IgD-negative memory B cell (primary cell): ENCODE data around the gene CFAP206. TPM values are rescaled to one million over a fixed set of nuclear protein-coding genes. Genes with fewer than 3 reads are reported as not detected.
"Not testable (repeated sequence)": the region's sequence is repeated elsewhere in the genome, so short reads cannot be mapped to it uniquely, and the experiment has no call there.

Experiments
- H3K27ac Mint-ChIP-seq, 3 donors: one replicate each; pipeline ENCODE4 v1.8.0; 2020 to 2022; ENCODE audit warnings: mild to moderate bottlenecking in 3 of 3, mixed read lengths in 3 of 3, moderate library complexity in 1 of 3
- H3K27me3 Mint-ChIP-seq: one replicate; pipeline ENCODE4 v1.8.0; 2021; ENCODE audit warnings: mixed read lengths
- H3K36me3 Mint-ChIP-seq: one replicate; pipeline ENCODE4 v1.8.0; 2020; ENCODE audit warnings: mild to moderate bottlenecking, mixed read lengths
- H3K4me1 Mint-ChIP-seq, 3 donors: one replicate each; pipeline ENCODE4 v1.8.0; 2020 to 2022; ENCODE audit warnings: mixed read lengths in 3 of 3, mild to moderate bottlenecking in 1 of 3
- H3K4me3 Mint-ChIP-seq, 4 donors: one replicate each; pipeline ENCODE4 v1.8.0; 2020 to 2022; ENCODE audit warnings: mild to moderate bottlenecking in 4 of 4, mixed read lengths in 4 of 4, moderate library complexity in 3 of 4
- H3K9me3 Mint-ChIP-seq, 3 donors: one replicate each; pipeline ENCODE4 v1.8.0; 2020 to 2021; ENCODE audit warnings: mixed read lengths in 3 of 3, mild to moderate bottlenecking in 1 of 3
- polyA plus RNA-seq: library from polyadenylated mRNA; unstranded; fragments of 300-500 nt; fragmentation: Illumina TruSeq; gene quantifications from one replicate; pipeline ENCODE4 v1.2.3, GENCODE V29; 2021

CFAP206 gene
- polyA plus RNA-seq, 1 donor from 2014 or later = not detected

DNA sequence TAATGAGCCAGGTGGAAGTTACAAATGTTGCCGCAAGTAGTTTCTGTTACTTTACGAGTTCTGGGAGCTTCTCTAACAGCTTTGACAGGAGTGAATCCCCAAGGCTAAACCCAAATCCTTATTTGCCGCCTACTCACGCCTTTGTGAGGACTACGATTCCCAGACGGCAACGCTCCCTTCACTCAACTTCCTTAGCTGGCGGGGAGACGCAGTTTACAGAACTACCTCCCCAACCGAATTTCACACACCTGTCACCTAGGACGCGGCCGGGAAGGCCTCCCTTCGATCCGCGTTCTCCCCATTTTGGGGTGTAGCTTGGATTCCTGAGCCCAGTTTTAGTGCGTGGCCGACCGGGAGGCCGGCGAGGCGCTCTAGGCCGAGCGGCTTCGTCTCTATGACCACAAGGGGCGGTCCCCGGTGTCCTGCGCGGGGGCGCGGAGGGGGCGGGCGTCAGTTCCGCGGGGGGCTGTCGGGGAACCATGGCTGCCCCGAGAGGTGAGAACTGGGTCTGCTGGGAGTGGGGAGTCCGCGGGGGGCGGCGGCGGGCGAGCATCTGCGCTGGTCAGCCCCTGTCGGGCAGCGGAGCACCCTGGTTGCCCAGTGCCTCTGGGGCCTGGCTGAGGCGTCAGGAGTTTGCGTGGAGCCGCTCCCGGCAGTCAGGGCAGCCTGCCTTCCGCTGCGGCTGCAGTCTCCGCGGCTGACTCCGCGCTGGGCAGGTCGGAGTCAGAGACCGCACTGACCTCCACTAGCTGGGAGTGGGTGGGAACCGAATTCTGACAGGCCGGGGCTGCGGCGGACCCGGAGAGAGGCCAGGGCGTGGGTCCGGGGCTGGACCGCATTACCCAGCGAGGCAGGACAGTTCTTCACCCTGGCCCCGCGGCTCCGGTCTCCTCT is 65.0 kb downstream of the CFAP206 start, which contains the start of gene SLC35A1:
TSS of gene SLC35A1 (plus strand) at position 450 of the 894 bp plus-strand sequence. CDS start at position 480, 30 bp downstream.
- peaks cover 4% of the 10 kb centered on the region for H3K27me3 Mint-ChIP-seq
- H3K9me3 Mint-ChIP-seq = no peaks in the 10 kb centered on the region
- H3K4me1 Mint-ChIP-seq = peaks cover 15 to 19% (median 19%) of the 10 kb centered on the region in 3 donors
- H3K36me3 Mint-ChIP-seq = no peaks in the 10 kb centered on the region
- peak within 1 kb of the TSS; percentile 91 to 100 (median 98) for H3K4me3 Mint-ChIP-seq
- peak within 1 kb of the TSS; percentile 82 to 100 (median 99) for H3K27ac Mint-ChIP-seq

- H3K27ac Mint-ChIP-seq = peak overlapping the region; percentile 82 to 100 (median 99)
Measured at GRCh38 chr6:87473419-87473903, 65.7 kb downstream of the CFAP206 start.

GRCh38 chr6:87481931-87482330 is 74.2 kb downstream of the CFAP206 start:
- no peaks in the 10 kb centered on the region for H3K27me3 Mint-ChIP-seq
- no peak overlapping the region for H3K27ac Mint-ChIP-seq
- peaks cover 0 to 1% (median 0%) of the 10 kb centered on the region in 3 donors for H3K4me1 Mint-ChIP-seq
- peaks cover 7% of the 10 kb centered on the region for H3K36me3 Mint-ChIP-seq
- no peak overlapping the region for H3K4me3 Mint-ChIP-seq
- H3K9me3 Mint-ChIP-seq = no peaks in the 10 kb centered on the region

More at GRCh38 chr6:87473419-87473903, 65.7 kb downstream of the CFAP206 start:
- peaks cover under 1% of the 10 kb centered on the region for H3K27me3 Mint-ChIP-seq
- peaks cover 2% of the 10 kb centered on the region for H3K36me3 Mint-ChIP-seq
- peaks cover 15 to 19% (median 19%) of the 10 kb centered on the region in 3 donors for H3K4me1 Mint-ChIP-seq
- no peaks in the 10 kb centered on the region for H3K9me3 Mint-ChIP-seq
- peak overlapping the region; percentile 91 to 100 (median 98) for H3K4me3 Mint-ChIP-seq

DNA sequence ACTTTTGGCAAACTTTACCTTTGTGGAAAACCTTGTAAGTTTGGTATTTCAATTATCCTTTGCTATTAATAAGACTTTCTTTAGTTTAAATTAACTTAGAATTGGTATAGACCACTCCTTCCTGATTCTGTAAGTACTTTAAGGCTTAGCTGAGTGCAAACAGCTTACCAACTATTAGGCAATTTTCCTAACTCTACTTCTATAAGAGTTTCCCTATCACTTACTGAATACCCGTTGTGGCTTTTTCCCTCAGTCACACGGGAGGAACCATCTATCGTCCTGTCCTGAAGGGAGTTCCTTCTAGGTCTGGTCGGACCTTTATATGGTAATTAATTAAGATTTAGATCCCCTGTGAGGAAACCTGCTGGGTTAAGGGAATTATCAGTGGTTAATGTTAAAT is 74.6 kb downstream of the CFAP206 start:
- Mint-ChIP-seq H3K27me3 (no peaks in the 10 kb centered on the region), H3K4me3 (no peak overlapping the region), H3K27ac (no peak overlapping the region), H3K36me3 (peaks cover 7% of the 10 kb centered on the region), H3K4me1 (peaks cover 0 to 1% (median 0%) of the 10 kb centered on the region in 3 donors), H3K9me3 (no peaks in the 10 kb centered on the region)

GRCh38 chr6:87483929-87484328 is 76.2 kb downstream of the CFAP206 start:
- H3K27ac Mint-ChIP-seq = no peak overlapping the region
- no peaks in the 10 kb centered on the region for H3K27me3 Mint-ChIP-seq
- H3K36me3 Mint-ChIP-seq = peaks cover 6% of the 10 kb centered on the region
- peak overlapping the region in 1 of 4 donors; percentile 20 for H3K4me3 Mint-ChIP-seq
- no peaks in the 10 kb centered on the region for H3K9me3 Mint-ChIP-seq
- peaks cover 0 to 1% (median 0%) of the 10 kb centered on the region in 3 donors for H3K4me1 Mint-ChIP-seq

DNA sequence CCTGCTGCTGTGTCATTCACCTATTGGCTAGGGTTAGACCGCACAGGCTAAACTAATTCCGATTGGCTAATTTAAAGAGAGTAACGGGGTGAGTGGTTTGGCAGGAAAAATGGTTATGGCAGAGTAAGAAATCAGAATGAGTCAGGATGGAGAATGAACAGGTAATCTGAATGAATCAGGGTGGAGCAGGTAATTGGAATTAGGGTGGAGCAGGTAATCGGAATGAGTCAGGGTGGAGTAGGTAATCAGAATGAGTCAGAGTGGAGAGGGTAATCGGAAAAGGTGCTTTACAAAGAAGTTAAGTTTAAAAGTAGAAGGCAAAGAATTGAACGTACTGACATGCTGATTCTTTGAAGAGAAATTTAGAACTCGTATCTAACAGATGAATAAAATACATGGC is 76.7 kb downstream of the CFAP206 start:
- no peak overlapping the region for H3K4me3 Mint-ChIP-seq
- no peaks in the 10 kb centered on the region for H3K27me3 Mint-ChIP-seq
- no peaks in the 10 kb centered on the region for H3K9me3 Mint-ChIP-seq
- peaks cover 7% of the 10 kb centered on the region for H3K36me3 Mint-ChIP-seq
- peaks cover 0 to 1% (median 0%) of the 10 kb centered on the region in 3 donors for H3K4me1 Mint-ChIP-seq
- H3K27ac Mint-ChIP-seq = no peak overlapping the region

DNA sequence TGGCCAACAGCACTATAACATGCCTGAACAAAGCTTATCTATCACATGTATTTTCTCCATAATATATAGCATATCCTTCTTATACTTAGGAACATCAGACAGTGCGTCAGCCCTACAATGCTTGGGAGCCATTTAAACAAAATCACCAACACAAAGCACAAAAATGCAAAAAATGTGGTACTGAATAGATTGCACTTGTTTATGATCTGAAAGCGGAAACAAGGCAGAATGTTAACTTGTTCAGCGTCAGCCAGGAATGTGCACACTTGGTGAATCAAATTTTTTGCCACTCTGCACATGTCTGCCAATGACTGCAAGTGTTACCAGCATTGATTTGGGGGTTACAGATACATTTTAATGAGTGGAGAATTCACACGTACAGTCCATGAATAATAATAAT is 79.8 kb downstream of the CFAP206 start:
- Mint-ChIP-seq H3K27ac (no peak overlapping the region), H3K27me3 (no peaks in the 10 kb centered on the region)

DNA sequence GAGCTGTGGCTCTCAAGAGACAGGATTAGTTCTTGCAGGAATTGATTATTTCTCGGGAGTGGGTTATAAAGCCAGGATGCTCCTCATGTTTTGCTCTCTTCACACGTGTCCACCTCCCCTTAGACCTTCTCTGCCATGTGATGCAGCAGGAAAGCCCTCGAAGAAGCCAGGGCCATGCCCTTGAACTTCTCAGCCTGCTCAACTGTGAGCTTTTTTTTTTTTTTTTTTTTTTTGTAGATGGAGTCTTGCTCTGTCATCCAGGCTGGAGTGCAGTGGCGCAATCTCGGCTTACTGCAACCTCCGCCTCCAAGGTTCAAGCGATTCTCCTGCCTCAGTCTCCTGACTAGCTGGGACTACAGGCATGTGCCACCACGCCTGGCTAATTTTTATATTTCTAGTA is 81.6 kb downstream of the CFAP206 start:
- H3K27ac Mint-ChIP-seq = peak overlapping the region in 1 of 3 donors; percentile 62
- not testable (repeated sequence) for H3K4me1 Mint-ChIP-seq

More for the DNA sequence above, 79.8 kb downstream of the CFAP206 start:
- H3K9me3 Mint-ChIP-seq = no peaks in the 10 kb centered on the region
- H3K4me3 Mint-ChIP-seq = no peak overlapping the region
- H3K4me1 Mint-ChIP-seq = peaks cover 0 to 1% (median 0%) of the 10 kb centered on the region in 3 donors
- peaks cover 7% of the 10 kb centered on the region for H3K36me3 Mint-ChIP-seq

DNA sequence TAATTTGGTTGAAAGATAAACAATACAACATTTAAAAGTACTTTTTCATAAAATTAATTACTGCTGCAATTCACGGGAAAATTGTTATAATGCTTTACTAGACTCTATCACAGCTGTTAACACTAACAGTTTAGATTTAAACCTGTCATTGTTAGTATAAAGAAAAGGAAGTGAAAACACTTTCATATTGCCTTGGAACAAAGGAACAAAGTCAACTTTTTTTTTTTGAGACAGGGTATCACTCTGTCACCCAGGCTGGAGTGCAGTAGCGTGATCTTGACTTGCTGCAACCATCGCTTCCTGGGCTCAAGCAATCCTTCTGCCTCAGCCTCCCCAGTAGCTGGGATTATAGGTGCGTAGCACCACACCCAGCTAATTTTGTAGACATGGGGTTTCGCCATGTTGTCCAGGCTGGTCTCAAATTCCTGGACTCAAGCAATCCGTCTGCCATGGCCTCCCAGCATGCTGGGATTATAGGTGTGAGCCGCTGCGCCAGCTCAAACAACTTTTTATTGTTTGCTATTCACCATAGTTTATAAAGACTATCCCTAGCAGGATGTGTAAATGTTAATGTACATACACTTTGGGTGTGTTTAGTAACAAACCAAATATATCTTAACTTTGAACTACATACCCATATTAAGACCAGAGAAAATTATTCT is 87.1 kb downstream of the CFAP206 start:
- no peak overlapping the region for H3K4me3 Mint-ChIP-seq
- H3K4me1 Mint-ChIP-seq = peaks cover 6 to 9% (median 7%) of the 10 kb centered on the region in 3 donors
- H3K36me3 Mint-ChIP-seq = peaks cover 4% of the 10 kb centered on the region
- peak overlapping the region in 1 of 3 donors; percentile 26 for H3K27ac Mint-ChIP-seq
- H3K27me3 Mint-ChIP-seq = no peaks in the 10 kb centered on the region
- no peaks in the 10 kb centered on the region for H3K9me3 Mint-ChIP-seq

More for the DNA sequence above, 81.6 kb downstream of the CFAP206 start:
- not testable (repeated sequence) for H3K9me3 Mint-ChIP-seq, H3K27me3 Mint-ChIP-seq, H3K4me3 Mint-ChIP-seq, H3K36me3 Mint-ChIP-seq

DNA sequence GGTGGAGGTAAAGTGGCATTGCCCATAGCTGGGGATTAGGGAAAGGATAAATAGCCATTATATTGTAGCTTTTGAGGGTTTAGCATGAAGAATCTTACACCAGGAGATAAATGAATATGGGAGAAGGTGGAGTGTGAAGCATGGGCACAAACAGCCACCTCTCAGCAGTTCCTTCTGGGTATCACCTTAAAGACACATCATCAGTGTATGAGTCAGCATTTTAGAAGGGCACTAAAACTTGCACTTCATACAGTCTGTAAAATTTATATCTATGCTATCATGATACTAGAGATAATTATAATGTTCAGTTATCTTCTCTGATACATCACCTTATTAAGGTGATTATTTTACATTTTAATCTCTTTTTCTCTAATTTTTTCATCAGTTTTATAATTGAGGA is 90.3 kb downstream of the CFAP206 start:
- H3K27ac Mint-ChIP-seq = peak overlapping the region in 1 of 3 donors; percentile 13
- no peaks in the 10 kb centered on the region for H3K27me3 Mint-ChIP-seq
- H3K9me3 Mint-ChIP-seq = no peaks in the 10 kb centered on the region
- H3K4me1 Mint-ChIP-seq = peaks cover 6 to 9% (median 7%) of the 10 kb centered on the region in 3 donors
- H3K36me3 Mint-ChIP-seq = peaks cover 2% of the 10 kb centered on the region
- no peak overlapping the region for H3K4me3 Mint-ChIP-seq

DNA sequence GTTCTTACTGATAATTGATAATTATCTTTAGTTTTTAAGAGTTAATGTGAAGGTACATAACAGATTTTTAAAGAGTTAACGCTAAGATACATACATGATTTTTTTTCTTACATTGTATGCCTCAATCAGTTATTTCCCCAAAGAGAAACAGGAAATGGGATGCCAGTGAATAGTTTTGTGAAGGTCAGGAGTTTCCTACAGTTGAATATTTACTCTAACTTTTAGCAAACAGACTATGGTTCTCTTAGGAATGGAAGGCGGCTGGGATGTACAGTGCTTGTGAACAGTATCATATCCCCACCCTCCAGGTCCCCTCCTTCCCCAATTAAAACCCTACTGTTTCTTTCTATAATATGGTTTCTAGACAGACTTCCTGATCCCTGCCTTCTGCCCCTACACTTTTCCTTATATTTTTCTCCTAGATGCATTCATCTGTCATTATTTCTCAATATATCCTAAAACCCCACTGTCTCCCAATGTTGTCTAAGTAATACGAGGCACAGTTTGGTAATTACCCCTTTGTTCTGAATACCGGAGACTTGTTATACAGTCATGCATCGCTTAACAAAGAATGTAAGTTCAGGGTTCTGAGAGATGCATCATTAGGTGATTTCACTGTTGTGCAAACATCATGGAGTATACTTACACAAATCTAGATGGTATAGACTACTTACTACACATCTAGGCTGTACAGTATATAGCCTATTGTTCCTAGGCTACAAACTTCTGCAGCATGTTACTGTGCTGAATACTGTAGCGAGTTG is 94.2 kb downstream of the CFAP206 start:
- Mint-ChIP-seq H3K27ac (no peak overlapping the region), H3K36me3 (no peaks in the 10 kb centered on the region), H3K4me3 (no peak overlapping the region), H3K4me1 (peaks cover 0 to 7% (median under 1%) of the 10 kb centered on the region in 3 donors), H3K27me3 (no peaks in the 10 kb centered on the region), H3K9me3 (no peaks in the 10 kb centered on the region)

GRCh38 chr6:87504441-87504840 is 96.7 kb downstream of the CFAP206 start:
- no peak overlapping the region for H3K4me3 Mint-ChIP-seq
- H3K27me3 Mint-ChIP-seq = no peaks in the 10 kb centered on the region
- peak overlapping the region in 1 of 3 donors; percentile 6 for H3K27ac Mint-ChIP-seq
- no peaks in the 10 kb centered on the region for H3K9me3 Mint-ChIP-seq
- no peaks in the 10 kb centered on the region for H3K36me3 Mint-ChIP-seq
- peaks cover 0 to 5% (median 0%) of the 10 kb centered on the region in 3 donors for H3K4me1 Mint-ChIP-seq
